Esophagus squamous epithelium (tissue), 5 donors: ENCODE measurements around the gene SV2B. TPM values are rescaled to one million over a fixed set of nuclear protein-coding genes. Genes with fewer than 3 reads are reported as not detected.

Experiments
- DNase-seq: peaks from one replicate; lab custom pipeline; 2025; lab: John Stamatoyannopoulos, UW
- H3K27ac ChIP-seq, 4 donors: fragments of 200-600 bp; sonication (generic); one replicate each; pipeline ENCODE4 v1.5.1; 2016 to 2019; ENCODE audit warnings: mild to moderate bottlenecking in 1 of 4
- H3K27me3 ChIP-seq, 4 donors: fragments of 200-600 bp; sonication (generic); 1 replicate in 3 of 4; 2 replicates in 1 of 4; pipeline versions ENCODE4 v1.5.1 to v1.6.0; 2017 to 2021; ENCODE audit warnings: antibody characterized with exemption in 1 of 4
- H3K36me3 ChIP-seq, 3 donors: fragments of 200-600 bp; sonication (generic); one replicate each; pipeline ENCODE4 v1.5.1; 2016 to 2019
- H3K4me1 ChIP-seq, 3 donors: fragments of 200-600 bp; sonication (generic); one replicate each; pipeline ENCODE4 v1.5.1; 2017 to 2019
- H3K4me3 ChIP-seq, 4 donors: fragments of 200-600 bp; sonication (generic); 1 replicate in 3 of 4; 2 replicates in 1 of 4; pipeline ENCODE4 v1.5.1; 2016 to 2019; ENCODE audit warnings: mild to moderate bottlenecking in 2 of 4, moderate library complexity in 1 of 4
- H3K9me3 ChIP-seq, 3 donors: fragments of 200-600 bp; sonication (generic); one replicate each; pipeline ENCODE4 v1.5.1; 2016 to 2019
- CTCF ChIP-seq, 6 experiments: fragments of 450-650 bp in 4 of 6; fragments of 200-600 bp in 2 of 6; sonication (generic) in 2 of 6; IDR thresholded peaks; one replicate each; pipeline ENCODE4 v1.5.1; 2016 to 2019; ENCODE audit warnings: antibody characterized with exemption in 6 of 6, mild to moderate bottlenecking in 4 of 6, moderate library complexity in 4 of 6
- POLR2A ChIP-seq, 4 donors: fragments of 450-650 bp; IDR thresholded peaks; one replicate each; pipeline ENCODE4 v1.6.1; 2017; ENCODE audit warnings: antibody characterized with exemption in 4 of 4, mild to moderate bottlenecking in 4 of 4, moderate library complexity in 3 of 4
- WGBS, 2 donors: methylation state at CpG; one replicate each; pipeline ENCODE4 v1.1.5; 2018; 5-methylcytosine and 5-hydroxymethylcytosine counted together
- intact Hi-C: fragments of 100-400 bp; cut with DNase I; formaldehyde crosslinking; loops from one replicate; pipeline ENCODE4 v1.15.0; 2022
- total RNA-seq, 4 donors: library from RNA; depleted of rRNA; stranded (reverse); fragments of >200 nt; gene quantifications; one replicate each; pipeline ENCODE4 v1.1.0, GENCODE V29; 2016
- donor health status: DM: yes; HTN: yes; CAD: no.

SV2B gene
- total RNA-seq, 4 donors from 2014 or later, result 0.04 to 0.95 (median 0.59) TPM; not detected in 1

GRCh38 chr15:91142106-91142744 lies 42.2 kb downstream of the SV2B start:
- 64 to 75% methylated on average over 1 of the region's 1 CpG for WGBS, 2 donors
- Histone ChIP-seq H3K36me3 (no peaks in the 10 kb centered on the region), H3K4me3 (no peak overlapping the region), H3K27me3 (peaks cover 0 to 3% (median 0%) of the 10 kb centered on the region in 4 donors), H3K4me1 (peaks cover 0 to 3% (median 0%) of the 10 kb centered on the region in 3 donors), H3K9me3 (no peaks in the 10 kb centered on the region), H3K27ac (no peak overlapping the region)
- DNase-seq, result no peak
- no peak for TF ChIP-seq POLR2A (IDR thresholded peaks at IDR 0.05)
- TF ChIP-seq CTCF (IDR thresholded peaks at IDR 0.05), result peak in 4 of 6 experiments; percentile 14 to 40 (median 18)
- intact Hi-C loops, result no loop called here

GRCh38 chr15:91142946-91143345 lies 42.9 kb downstream of the SV2B start:
- Histone ChIP-seq H3K27me3 (peaks cover 0 to 8% (median 0%) of the 10 kb centered on the region in 4 donors), H3K36me3 (no peaks in the 10 kb centered on the region), H3K4me3 (no peak overlapping the region), H3K9me3 (no peaks in the 10 kb centered on the region), H3K27ac (no peak overlapping the region), H3K4me1 (peaks cover 0 to 5% (median 0%) of the 10 kb centered on the region in 3 donors)
- intact Hi-C loops, result no loop called here
- 65 to 80% methylated on average over 6 to 7 of the region's 7 CpGs for WGBS, 2 donors
- TF ChIP-seq POLR2A (IDR thresholded peaks at IDR 0.05) (no peak), CTCF (IDR thresholded peaks at IDR 0.05) (no peak)
- no peak for DNase-seq

DNA sequence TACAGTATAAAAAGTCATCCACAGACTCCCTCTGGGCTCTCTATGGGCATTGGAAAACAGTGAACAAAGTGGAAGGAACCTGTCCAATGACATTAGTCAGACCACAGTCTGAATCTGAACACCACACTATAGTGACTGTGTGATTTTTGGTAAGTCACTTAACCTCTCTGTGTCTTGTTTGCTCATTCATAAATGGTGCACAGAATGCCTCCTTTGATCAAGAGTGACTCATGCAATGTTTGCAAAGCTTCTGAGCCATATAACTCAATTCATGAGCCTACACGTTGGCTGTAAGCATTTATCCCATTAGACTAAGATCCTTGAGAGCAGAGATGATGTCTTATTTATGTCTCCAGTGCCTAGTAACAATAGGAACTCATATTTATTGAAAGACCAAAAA lies 46.7 kb downstream of the SV2B start:
- WGBS, 2 donors, result 44 to 55% methylated on average over 1 of the region's 1 CpG
- TF ChIP-seq POLR2A (IDR thresholded peaks at IDR 0.05), result no peak
- TF ChIP-seq CTCF (IDR thresholded peaks at IDR 0.05), result no peak
- H3K27ac ChIP-seq, result no peak overlapping the region
- H3K4me1 ChIP-seq, result peaks cover 0 to 5% (median 0%) of the 10 kb centered on the region in 3 donors
- intact Hi-C loops, result no loop called here
- no peaks in the 10 kb centered on the region for H3K36me3 ChIP-seq
- H3K9me3 ChIP-seq, result no peaks in the 10 kb centered on the region
- no peak overlapping the region for H3K4me3 ChIP-seq
- peaks cover 0 to 38% (median 0%) of the 10 kb centered on the region in 4 donors for H3K27me3 ChIP-seq
- DNase-seq, result no peak

DNA sequence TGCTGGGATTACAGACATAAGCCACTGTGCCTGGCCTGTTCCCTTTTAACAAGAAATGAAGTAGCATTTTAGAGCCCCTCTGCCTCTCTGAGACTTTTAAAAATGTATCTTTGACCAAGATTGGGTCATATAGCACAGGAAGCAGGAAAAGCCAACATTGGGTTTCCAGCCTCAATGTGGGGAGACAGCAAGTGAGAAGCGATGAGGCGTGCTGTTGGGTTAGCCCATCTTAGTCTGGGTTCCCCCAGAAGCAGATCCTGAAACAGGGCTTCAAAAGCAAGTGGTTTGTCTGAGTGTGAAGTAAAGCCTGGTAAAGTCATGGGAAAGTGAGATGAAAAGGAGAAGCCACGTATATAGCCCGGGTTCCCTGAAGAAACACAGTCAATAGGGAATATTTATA lies 48.2 kb downstream of the SV2B start:
- intact Hi-C loops, result no loop called here
- WGBS, 2 donors, result 94 to 95% methylated on average over 4 of the region's 4 CpGs
- TF ChIP-seq POLR2A (IDR thresholded peaks at IDR 0.05) (no peak), CTCF (IDR thresholded peaks at IDR 0.05) (no peak)

DNA sequence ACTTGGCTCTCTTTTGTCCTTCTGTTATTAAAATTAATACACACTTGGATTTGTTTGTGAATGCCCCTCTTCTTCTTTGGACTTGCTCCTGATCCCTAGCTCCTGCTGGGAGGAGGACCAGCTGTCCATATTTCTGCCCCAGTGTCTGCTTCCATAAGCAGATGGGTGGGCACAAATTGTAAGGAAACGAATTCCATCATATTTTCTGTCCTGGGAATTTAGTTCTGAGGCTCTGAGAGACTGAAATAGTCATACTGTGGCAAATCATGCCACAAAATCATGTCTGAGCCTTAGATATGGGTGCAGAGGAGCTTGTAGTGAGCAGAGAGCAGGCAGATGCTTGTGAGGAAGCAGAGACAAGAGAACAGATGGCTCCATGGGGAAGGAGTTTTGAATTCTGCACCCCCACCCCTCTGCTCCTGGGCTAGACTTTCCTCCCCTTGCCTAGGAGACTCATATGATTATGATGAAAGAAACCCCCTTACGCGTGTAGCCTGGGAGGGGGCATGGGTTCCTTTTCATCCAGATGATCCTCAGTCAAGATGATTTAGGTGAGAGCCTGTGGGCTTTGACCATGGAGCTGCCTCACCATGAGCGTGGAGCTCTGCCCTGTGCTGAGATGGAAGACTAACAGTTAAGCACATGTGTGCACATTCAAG lies 50.6 kb downstream of the SV2B start:
- TF ChIP-seq CTCF (IDR thresholded peaks at IDR 0.05), result no peak
- TF ChIP-seq POLR2A (IDR thresholded peaks at IDR 0.05), result no peak
- intact Hi-C loops, result no loop called here
- H3K4me1 ChIP-seq, result peaks cover 0 to 5% (median 0%) of the 10 kb centered on the region in 3 donors
- DNase-seq, result no peak
- no peaks in the 10 kb centered on the region for H3K9me3 ChIP-seq
- H3K27me3 ChIP-seq, result peaks cover 0 to 73% (median 0%) of the 10 kb centered on the region in 4 donors
- no peaks in the 10 kb centered on the region for H3K36me3 ChIP-seq
- no peak overlapping the region for H3K4me3 ChIP-seq
- no peak overlapping the region for H3K27ac ChIP-seq
- WGBS, 2 donors, result 0 to 57% methylated on average over 1 to 4 of the region's 4 CpGs

More for the DNA sequence above, 48.2 kb downstream of the SV2B start:
- H3K27ac ChIP-seq, result no peak overlapping the region
- H3K4me3 ChIP-seq, result no peak overlapping the region
- H3K36me3 ChIP-seq, result no peaks in the 10 kb centered on the region
- H3K9me3 ChIP-seq, result no peaks in the 10 kb centered on the region
- peaks cover 0 to 52% (median 0%) of the 10 kb centered on the region in 4 donors for H3K27me3 ChIP-seq
- H3K4me1 ChIP-seq, result peaks cover 0 to 5% (median 0%) of the 10 kb centered on the region in 3 donors
- no peak for DNase-seq
